ENCODE data around the gene PTPRN2. TPM values are rescaled to one million over a fixed set of nuclear protein-coding genes. Genes with fewer than 3 reads are reported as not detected.

PTPRN2 gene
- total RNA-seq, 2 donors from 2014 or later, result 26.1 to 55.5 TPM

DNA sequence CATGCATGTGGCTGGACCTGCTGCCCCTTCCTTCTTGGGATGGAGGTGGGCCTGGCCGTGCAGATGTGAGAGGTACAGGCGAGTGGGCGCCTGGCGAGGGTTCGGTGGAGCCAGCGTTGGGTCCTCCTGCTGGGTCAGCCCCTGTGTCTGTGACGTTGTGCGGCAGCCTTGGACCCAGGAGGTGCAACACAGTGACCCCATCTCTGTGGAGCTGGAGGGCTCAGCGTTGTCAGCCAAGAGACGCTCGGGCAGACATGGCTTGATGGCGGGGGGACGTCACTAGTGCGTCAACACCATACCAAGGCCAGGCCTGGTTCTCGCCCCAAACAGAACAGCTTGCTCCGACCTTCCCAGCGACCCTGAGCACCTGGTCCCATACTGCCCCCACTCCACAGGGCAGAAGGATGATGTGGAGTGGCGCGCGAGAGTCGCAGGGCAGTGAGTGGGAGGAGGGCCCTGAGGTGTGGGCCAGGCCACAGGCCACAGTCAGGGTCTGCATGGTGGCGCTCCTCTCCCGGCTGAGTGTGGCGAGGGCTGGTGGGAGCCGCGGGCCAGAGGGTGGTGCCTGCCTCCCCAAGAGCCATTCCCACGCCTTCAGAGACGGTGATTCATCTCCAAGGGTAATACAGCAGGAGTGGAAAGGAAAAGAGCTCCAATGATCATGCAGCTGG lies 1066.4 kb downstream of the PTPRN2 start:
- TF ChIP-seq, protein P1, sequence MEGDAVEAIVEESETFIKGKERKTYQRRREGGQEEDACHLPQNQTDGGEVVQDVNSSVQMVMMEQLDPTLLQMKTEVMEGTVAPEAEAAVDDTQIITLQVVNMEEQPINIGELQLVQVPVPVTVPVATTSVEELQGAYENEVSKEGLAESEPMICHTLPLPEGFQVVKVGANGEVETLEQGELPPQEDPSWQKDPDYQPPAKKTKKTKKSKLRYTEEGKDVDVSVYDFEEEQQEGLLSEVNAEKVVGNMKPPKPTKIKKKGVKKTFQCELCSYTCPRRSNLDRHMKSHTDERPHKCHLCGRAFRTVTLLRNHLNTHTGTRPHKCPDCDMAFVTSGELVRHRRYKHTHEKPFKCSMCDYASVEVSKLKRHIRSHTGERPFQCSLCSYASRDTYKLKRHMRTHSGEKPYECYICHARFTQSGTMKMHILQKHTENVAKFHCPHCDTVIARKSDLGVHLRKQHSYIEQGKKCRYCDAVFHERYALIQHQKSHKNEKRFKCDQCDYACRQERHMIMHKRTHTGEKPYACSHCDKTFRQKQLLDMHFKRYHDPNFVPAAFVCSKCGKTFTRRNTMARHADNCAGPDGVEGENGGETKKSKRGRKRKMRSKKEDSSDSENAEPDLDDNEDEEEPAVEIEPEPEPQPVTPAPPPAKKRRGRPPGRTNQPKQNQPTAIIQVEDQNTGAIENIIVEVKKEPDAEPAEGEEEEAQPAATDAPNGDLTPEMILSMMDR (IDR thresholded peaks at IDR 0.05), result no peak
- no peak for TF ChIP-seq POLR2A (IDR thresholded peaks at IDR 0.05)
- no peak for TF ChIP-seq POLR2AphosphoS5 (IDR thresholded peaks at IDR 0.05)
- no peak overlapping the region for H3K4me3 ChIP-seq
- 94% methylated on average over 28 of the region's 28 CpGs for WGBS
- H3K36me3 ChIP-seq, result no peaks in the 10 kb centered on the region
- intact Hi-C loops (cut with DNase I), result no loop called here
- H3K27me3 ChIP-seq (replicated peaks; ENCODE audit: insufficient read depth), result no peaks in the 10 kb centered on the region
- H3K9me3 ChIP-seq, result no peaks in the 10 kb centered on the region
- no peak for DNase-seq (ENCODE audit: low spot score)
- H3K4me1 ChIP-seq (replicated peaks), result no peaks in the 10 kb centered on the region
- H3K27ac ChIP-seq, result no peak overlapping the region

DNA sequence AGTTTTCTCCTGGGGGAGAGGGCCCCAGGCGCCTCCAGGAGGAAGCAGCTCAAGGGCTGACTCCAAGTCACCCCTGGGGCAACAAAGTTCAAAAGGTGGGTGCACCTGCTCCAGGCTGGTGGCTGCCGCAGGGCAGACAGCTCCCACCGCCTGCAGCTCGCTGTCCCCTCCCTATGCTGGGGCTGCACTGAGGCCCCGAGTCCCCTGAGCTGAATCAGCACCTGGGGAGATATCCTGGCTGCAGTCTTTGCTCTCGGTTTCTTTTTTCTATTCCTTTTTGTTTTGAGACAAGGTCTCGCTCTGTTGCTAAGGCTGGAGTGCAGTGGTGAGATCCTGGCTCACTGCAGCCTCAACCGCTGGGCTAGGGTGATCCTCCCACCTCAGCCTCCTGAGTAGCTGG lies 1067.4 kb downstream of the PTPRN2 start:
- no peak for DNase-seq (ENCODE audit: low spot score)
- H3K4me1 ChIP-seq (replicated peaks), result no peaks in the 10 kb centered on the region
- H3K27ac ChIP-seq, result no peak overlapping the region
- intact Hi-C loops (cut with DNase I), result no loop called here
- TF ChIP-seq, protein P1 (IDR thresholded peaks at IDR 0.05), result no peak
- no peak for TF ChIP-seq POLR2A (IDR thresholded peaks at IDR 0.05)
- TF ChIP-seq POLR2AphosphoS5 (IDR thresholded peaks at IDR 0.05), result no peak
- no peak overlapping the region for H3K4me3 ChIP-seq
- no peaks in the 10 kb centered on the region for H3K36me3 ChIP-seq
- no peaks in the 10 kb centered on the region for H3K9me3 ChIP-seq
- no peaks in the 10 kb centered on the region for H3K27me3 ChIP-seq (replicated peaks; ENCODE audit: insufficient read depth)
- 79% methylated on average over 8 of the region's 8 CpGs for WGBS

- no peaks in the 10 kb centered on the region for H3K36me3 ChIP-seq
- no peaks in the 10 kb centered on the region for H3K27me3 ChIP-seq (replicated peaks; ENCODE audit: insufficient read depth)
- H3K4me1 ChIP-seq (replicated peaks), result no peaks in the 10 kb centered on the region
- WGBS, result 75% methylated on average over 16 of the region's 16 CpGs
- H3K9me3 ChIP-seq, result no peaks in the 10 kb centered on the region
- no peak overlapping the region for H3K27ac ChIP-seq
- no peak for DNase-seq (ENCODE audit: low spot score)
- no peak for TF ChIP-seq POLR2A (IDR thresholded peaks at IDR 0.05)
- TF ChIP-seq, protein P1 (IDR thresholded peaks at IDR 0.05), result no peak
- TF ChIP-seq POLR2AphosphoS5 (IDR thresholded peaks at IDR 0.05), result no peak
- H3K4me3 ChIP-seq, result no peak overlapping the region
- intact Hi-C loops (cut with DNase I), result no loop called here
Measured at GRCh38 chr7:157519798-157520244, 1067.8 kb downstream of the PTPRN2 start.

GRCh38 chr7:157519246-157519645 lies 1068.4 kb downstream of the PTPRN2 start:
- Histone ChIP-seq H3K4me1 (replicated peaks) (no peaks in the 10 kb centered on the region), H3K36me3 (no peaks in the 10 kb centered on the region), H3K27me3 (replicated peaks; ENCODE audit: insufficient read depth) (no peaks in the 10 kb centered on the region), H3K9me3 (no peaks in the 10 kb centered on the region), H3K4me3 (no peak overlapping the region), H3K27ac (no peak overlapping the region)
- WGBS, result 80% methylated on average over 10 of the region's 10 CpGs
- intact Hi-C loops (cut with DNase I), result no loop called here
- TF ChIP-seq POLR2A (IDR thresholded peaks at IDR 0.05) (no peak), POLR2AphosphoS5 (IDR thresholded peaks at IDR 0.05) (no peak)
- TF ChIP-seq, protein P1 (IDR thresholded peaks at IDR 0.05), result no peak
- no peak for DNase-seq (ENCODE audit: low spot score)

DNA sequence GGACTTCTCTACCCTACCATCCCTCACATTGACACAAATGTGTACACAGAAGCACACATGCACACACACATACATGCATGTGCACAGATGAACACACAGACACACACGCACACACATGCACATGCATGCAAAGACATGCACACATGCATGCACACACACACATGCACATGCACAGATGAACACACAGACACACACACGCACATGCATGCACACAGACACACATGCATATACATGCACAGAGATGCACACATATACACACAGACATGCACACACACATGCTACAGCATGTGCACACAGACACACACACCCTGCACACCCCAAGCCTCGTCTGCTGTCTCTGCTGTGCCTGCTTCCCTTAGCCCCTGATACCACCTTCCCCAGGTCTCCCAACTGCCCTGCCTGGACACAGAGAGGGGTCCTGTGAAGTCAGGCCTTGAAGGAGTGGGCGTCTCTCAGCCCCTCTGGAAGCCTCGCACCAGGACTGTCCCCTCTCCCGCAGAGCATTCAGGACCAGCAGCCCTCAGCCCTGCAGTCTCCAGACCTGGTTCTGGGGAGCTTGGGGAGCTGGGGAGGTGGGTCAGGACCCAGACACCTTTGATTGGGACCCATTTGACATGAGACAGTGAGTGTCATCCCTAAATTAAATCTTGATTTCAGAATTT lies 1069.0 kb downstream of the PTPRN2 start:
- WGBS, result 86% methylated on average over 6 of the region's 6 CpGs
- H3K4me1 ChIP-seq (replicated peaks), result no peaks in the 10 kb centered on the region
- TF ChIP-seq POLR2AphosphoS5 (IDR thresholded peaks at IDR 0.05), result no peak
- TF ChIP-seq POLR2A (IDR thresholded peaks at IDR 0.05), result no peak
- TF ChIP-seq, protein P1 (IDR thresholded peaks at IDR 0.05), result no peak
- no peaks in the 10 kb centered on the region for H3K9me3 ChIP-seq
- H3K4me3 ChIP-seq, result no peak overlapping the region
- H3K27me3 ChIP-seq (replicated peaks; ENCODE audit: insufficient read depth), result no peaks in the 10 kb centered on the region
- no peak for DNase-seq (ENCODE audit: low spot score)
- H3K27ac ChIP-seq, result no peak overlapping the region
- H3K36me3 ChIP-seq, result no peaks in the 10 kb centered on the region
- intact Hi-C loops (cut with DNase I), result no loop called here
